ENCODE results near the gene FERMT3.

FERMT3 gene

DNA sequence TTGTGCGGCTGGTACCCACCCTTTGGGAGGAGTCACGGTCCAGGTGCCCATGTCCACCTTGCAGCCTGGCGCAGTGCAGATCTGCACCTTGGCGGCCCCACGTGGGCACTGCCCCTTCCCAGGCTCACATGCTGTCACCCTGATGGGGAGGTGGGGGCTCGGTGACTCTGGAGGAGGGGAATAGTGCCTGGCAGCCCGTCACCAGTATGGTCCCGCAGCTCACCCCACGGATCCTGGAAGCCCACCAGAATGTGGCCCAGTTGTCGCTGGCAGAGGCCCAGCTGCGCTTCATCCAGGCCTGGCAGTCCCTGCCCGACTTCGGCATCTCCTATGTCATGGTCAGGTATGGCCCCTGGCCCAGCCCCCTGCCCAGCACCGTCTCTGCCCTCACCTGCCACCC is 14.3 kb downstream of the FERMT3 start:
- no peak for DNase-seq (ENCODE audit: low spot score)

DNA sequence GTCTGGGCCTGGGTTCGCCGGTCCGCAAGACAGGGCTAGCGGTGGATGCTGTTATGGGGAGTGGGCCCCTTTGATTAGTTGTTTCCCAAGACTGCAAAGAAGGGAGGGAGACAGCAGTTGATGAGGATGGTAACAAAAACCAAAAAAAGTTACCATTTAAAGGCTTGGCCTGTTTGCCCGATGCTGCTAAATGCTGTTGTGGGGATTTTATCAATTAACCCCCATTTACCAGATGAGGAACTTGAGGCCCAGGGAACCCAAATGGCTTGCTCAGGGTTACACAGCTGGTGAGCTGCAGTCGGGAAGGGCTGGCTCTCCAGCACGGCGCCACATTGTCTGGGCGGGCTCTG is 16.1 kb downstream of the FERMT3 start:
- DNase-seq (ENCODE audit: low spot score) = no peak

DNA sequence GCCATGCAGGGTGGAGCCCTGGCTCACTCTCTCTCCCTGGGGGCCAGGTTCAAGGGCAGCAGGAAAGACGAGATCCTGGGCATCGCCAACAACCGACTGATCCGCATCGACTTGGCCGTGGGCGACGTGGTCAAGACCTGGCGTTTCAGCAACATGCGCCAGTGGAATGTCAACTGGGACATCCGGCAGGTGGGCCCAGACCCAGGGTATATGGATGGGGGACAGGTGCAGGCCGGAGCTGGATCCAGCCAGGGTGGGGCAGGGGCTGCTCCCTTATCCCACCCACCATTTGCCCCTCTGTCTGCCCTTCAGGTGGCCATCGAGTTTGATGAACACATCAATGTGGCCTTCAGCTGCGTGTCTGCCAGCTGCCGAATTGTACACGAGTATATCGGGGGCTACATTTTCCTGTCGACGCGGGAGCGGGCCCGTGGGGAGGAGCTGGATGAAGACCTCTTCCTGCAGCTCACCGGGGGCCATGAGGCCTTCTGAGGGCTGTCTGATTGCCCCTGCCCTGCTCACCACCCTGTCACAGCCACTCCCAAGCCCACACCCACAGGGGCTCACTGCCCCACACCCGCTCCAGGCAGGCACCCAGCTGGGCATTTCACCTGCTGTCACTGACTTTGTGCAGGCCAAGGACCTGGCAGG is 16.6 kb downstream of the FERMT3 start:
- no peak for DNase-seq (ENCODE audit: low spot score)

DNA sequence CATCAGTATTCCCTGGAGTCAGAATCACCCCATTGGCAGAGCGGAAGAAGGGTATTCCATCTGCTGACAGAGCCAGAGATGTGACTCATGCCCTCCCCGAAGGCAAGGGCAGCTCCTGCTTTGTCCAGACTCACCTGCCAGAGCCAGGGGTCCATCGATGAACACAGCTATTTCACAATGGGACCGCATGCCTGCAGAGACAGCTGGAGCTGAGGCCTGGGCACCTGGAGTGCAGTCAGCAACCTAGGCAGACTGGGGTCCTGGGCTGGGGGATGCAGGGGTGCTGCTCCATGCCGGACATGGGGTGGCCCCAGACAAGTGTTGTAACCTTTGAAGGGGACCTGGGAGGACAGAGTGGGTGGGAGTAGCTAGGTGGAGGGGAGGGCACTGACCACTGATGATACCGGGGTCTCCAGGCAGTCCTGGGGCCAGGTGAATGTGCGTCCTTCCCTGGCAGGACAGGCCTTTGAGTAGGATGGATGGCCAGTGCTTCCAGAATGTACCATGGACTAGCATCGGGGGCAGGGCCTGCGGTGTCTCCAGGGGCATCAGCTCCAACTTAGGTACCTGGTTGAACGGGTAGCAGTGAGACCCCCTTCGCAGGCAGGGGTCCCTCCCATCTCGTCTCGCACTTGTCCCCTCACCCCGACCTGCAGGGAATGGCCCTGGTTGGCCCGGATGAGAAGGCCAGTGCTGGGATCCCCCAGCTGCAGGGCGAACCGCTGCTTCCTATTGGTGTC is 17.8 kb downstream of the FERMT3 start:
- no peak for DNase-seq (ENCODE audit: low spot score)

DNA sequence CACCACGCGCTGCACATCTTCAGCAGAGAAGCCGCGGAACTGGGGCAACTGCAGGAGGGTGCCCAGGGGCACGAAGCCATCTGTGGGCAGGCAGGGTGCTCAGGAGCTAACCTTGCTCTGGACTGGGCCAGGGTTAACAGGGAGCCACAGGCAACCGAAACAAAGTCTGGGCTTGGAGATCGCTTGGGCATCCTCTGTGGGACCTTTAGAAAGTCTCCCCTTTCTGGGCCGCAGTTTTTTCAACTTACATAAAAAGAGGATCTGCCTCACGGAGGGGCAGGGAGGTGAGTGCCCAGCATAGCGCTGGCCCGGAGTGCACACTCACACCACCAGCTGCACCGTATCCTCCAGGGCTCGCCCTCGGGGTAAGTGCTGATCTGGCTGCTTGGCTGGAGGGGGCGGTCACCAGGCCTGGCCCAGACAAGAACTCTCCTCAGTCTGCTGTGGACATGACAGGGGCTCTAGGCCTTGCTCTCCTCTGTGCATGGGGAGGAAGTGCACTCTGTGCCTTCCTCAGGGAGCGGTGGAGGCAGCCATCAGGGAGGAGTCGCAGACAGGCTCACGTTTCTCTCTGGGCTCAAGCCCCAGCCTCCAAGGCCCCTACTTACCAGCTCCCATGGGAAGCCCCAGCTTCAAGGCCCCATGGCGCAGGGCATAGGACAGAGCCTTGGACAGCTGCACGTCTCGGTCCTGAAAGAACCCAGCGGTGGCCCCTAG is 18.5 kb downstream of the FERMT3 start:
- DNase-seq (ENCODE audit: low spot score) = no peak

DNA sequence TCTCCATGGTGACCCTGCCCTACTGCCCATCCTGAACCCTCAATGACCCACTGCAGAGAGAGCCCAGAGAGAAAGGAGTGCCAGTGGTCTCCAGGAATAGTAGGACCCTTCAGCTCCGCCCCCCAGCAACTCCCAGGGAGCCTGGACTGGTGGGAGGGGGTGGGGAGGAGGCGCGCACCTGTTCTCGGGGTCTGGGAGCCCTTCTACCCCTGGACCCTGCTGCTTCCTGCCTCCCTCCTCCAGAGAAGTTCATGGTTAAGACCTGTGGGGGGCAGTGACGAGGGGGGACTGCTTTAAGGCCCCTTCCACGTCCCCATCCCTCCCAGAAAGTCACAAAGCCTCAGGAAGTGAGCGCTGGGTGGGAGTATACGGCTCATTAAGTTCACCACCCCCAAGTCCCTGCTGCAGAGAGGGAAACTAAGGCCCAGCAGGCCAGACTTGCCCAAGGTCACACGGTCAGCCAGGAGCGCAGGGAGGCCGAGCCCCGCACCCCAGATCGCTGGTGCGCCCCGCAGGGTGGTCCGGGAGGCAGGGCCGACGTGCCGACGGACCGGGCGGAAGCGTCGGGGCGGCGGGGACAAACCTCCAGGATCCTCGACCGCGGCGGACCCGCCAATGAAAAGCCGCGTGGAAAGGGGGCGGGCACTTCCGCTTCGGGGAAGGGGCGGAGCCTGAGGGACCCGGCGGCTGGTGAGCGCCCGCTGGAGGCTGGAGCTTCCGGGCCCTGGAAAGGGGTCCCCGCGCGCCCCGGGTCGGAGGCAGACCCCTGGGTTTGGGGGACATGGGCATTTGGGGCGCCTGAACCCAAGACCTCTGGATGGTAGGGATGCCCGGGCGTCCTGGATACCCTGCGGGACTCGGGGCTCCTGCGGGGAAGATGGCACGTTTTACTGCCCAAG is 19.3 kb downstream of the FERMT3 start, which contains the start of the genes NUDT22 and TRPT1:
TSS of gene NUDT22 (plus strand) at position 667 of the 899 bp plus-strand sequence. CDS start 379 bp downstream, outside the sequence.
TSS of gene TRPT1 (minus strand) at position 579 of the 899 bp plus-strand sequence. CDS start at position 253, 326 bp downstream.
- DNase-seq (ENCODE audit: low spot score) = peak; percentile 93

DNA sequence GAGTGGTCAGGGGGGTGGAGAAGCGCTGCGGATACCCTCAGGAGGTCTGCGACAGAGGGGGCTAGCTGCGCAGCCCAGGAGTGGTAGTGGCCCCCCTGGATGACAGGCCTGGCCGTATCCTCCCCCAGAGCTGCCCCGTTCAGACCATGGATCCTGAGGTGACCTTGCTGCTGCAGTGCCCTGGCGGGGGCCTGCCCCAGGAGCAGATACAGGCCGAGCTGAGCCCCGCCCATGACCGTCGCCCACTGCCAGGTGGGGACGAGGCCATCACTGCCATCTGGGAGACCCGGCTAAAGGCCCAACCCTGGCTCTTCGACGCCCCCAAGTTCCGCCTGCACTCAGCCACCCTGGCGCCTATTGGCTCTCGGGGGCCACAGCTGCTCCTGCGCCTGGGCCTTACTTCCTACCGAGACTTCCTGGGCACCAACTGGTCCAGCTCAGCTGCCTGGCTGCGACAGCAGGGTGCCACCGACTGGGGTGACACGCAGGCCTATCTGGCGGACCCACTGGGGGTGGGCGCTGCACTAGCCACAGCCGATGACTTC is 20.1 kb downstream of the FERMT3 start:
- peak; percentile 67 for DNase-seq (ENCODE audit: low spot score)

DNA sequence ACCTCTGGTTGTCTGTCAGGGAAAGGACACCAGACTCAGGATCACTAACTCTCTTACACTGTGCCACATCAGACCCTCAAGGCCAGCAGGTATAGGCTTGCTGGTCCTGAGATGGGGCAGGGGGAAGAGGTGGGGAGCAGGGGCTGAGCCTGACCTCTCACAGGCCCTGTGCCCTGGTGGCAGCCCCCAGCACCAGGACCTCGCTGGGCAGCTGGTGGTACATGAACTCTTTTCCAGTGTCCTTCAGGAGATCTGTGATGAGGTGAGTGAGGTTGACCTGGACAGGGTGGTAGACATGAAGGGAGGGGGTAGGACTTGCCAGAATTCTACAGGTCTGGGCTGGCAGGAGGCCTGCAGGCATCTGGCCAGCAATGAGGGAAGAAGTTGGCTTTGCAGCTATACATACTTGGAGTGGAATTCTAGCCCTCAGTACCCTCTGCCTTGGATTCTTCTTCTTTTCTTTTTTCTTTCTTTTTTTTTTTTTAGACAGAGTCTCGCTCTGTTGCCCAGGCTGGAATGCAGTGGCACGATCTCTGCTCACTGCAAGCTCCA is 21.0 kb downstream of the FERMT3 start:
- no peak for DNase-seq (ENCODE audit: low spot score)

DNA sequence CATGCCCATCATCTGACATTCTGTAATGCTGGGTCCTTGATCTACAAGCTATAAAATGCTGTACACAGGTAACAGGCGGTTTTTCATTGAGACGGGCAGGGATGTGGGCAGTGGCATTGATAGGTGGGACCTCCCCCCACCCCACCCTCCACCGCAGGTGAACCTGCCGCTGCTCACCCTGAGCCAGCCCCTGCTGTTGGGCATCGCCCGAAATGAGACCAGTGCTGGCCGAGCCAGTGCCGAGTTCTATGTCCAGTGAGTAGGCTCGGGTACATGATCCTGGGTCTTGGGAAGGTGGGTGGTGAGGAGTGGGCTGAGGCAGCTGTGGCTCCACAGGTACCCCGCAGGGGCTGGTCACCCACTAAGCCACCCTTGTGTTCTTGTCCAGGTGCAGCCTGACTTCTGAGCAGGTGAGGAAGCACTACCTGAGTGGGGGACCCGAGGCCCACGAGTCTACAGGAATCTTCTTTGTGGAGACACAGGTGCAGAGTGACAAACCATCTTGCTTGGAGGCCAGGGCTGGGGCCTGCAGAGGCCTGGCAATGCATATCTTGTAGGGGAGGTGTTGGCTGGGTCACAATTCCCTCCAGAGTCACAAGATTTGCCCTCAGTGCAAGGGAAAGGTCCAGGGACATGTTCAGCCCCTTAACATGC is 22.7 kb downstream of the FERMT3 start:
- DNase-seq (ENCODE audit: low spot score) = no peak

DNA sequence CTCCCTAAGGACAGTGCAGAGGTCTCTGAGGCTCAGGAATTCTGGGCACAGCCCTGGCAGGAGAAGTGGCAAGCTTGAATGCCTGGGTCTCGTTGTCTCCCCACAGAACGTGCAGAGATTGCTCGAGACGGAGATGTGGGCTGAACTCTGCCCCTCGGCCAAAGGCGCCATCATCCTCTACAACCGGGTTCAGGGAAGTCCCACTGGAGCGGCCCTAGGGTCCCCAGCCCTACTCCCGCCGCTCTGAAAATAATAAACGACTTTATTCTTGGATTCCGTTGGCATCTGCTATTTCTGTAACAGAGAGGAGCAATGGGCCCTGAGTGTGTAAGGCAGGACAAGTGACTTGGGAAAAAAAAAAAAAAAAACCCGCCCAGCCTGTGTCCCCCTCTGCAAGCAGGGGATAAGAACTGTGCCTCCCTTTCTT is 23.2 kb downstream of the FERMT3 start:
- no peak for DNase-seq (ENCODE audit: low spot score)

DNA sequence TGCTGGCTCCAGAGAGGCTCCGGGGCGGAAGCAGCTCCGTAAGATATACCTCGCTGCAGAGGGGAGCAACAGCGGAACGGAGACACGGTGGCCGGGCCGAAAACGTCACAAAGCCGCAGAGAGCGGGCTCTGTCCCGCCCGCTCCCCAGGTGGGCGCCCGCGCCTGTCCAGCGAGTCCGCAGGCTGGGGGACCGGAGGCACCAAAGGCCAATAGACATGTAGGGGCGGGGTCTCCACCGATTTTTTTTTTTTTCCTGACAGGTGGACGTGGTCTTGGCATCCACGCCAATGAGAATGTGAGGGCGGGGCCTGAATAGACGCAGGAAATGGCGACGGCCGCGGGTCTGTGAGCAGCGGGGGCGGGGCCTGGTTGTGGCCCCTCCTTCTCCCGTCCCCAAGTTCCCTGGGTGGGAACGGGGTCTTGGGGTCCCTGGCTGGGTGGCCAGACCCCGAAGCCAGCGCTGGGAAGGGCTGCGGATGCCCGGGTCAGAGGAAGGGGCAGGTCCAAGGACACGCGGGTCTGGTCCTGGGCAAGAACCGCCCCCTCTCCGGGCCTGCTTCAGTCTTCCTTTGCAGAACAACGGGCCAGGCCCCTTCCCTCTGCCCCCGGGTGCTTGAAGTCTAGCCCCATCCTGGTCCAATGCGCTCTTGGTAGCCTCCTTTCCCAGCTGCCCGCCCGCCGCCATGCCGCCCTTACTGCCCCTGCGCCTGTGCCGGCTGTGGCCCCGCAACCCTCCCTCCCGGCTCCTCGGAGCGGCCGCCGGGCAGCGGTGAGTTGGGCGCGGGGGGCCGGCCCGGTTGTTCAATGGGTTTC is 23.9 kb downstream of the FERMT3 start, which contains the start of gene DNAJC4:
TSS of gene DNAJC4 (plus strand) at position 378 of the 814 bp plus-strand sequence. CDS start at position 685, 307 bp downstream.
- peak; percentile 91 for DNase-seq (ENCODE audit: low spot score)

DNA sequence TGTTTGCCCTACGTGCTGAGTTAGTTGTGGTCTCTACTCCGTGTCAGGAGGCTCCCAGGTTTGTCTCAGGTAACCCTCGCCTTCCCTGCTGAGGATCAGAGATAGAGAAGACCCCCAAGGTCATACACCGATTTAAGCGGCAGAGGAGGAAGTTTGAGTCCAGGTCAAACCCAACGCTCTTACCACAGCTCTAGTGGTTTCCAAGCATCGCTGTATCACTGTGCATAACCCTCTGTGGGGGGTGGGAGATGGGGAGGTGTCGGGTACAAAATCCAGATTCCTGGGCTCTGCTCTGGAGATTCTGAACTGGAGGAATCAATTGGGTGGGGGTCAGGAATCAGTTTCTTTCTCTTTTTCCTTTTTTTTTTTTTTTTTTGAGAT is 24.5 kb downstream of the FERMT3 start:
- no peak for DNase-seq (ENCODE audit: low spot score)

DNA sequence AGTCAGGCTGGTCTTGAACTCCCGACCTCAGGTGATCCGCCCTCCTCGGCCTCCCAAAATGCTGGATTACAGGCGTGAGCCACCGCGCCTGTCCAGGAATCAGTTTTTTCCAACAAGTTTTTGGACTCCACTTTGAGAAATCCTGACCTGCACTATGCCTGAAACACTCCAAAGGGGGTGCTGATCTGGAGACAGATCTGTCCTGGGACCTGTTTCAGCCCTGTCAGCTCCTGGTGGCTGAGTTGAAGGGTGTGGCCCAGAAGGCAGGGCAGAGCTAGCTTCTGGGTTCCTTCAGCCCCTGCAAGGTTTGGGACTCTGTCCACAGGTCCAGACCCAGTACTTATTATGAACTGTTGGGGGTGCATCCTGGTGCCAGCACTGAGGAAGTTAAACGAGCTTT is 25.0 kb downstream of the FERMT3 start:
- no peak for DNase-seq (ENCODE audit: low spot score)

DNA sequence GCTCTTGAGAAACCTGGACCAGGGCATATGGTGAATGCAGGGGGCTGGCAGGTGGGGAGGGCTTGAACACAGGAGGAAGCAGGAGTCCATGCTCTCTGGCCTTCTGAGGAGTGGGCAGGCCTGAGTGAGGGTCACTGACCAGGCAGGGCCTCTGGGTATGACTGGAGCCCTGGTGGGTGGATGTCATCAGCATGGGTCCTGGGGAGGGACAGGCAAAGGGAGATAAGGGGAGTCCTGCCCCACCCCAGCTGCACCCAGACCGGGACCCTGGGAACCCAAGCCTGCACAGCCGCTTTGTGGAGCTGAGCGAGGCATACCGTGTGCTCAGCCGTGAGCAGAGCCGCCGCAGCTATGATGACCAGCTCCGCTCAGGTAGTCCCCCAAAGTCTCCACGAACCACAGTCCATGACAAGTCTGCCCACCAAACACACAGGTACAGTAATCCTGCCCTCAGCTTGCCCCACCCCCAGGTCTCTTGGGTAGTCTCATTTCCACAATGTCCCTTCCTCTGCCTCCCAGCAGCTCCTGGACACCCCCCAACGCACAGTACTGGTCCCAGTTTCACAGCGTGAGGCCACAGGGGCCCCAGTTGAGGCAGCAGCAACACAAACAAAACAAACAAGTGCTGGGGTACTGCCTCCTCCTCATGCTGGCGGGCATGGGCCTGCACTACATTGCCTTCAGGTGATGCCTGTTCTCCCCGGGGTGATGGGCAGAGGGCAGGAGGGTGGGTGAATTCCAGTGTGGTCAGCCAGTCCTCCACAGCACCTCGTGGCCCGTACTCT is 25.9 kb downstream of the FERMT3 start:
- DNase-seq (ENCODE audit: low spot score) = no peak

DNA sequence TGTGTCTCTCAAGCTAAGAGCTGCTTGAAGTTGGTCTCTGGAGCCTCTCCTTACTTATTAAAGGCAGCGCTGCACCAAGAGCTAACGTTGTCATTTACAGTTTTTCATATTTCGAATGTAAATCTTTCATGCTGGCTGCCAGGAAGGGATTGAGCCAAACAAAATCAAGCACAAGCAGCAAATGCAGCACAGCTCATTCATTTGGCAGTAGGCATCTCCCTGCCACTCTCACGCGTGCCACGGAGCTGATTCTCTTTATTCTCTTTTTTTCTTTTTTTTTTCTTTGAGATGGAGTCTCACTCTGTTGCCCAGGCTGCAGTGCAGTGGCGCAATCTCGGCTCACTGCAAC is 26.4 kb downstream of the FERMT3 start:
- DNase-seq (ENCODE audit: low spot score) = no peak

DNA sequence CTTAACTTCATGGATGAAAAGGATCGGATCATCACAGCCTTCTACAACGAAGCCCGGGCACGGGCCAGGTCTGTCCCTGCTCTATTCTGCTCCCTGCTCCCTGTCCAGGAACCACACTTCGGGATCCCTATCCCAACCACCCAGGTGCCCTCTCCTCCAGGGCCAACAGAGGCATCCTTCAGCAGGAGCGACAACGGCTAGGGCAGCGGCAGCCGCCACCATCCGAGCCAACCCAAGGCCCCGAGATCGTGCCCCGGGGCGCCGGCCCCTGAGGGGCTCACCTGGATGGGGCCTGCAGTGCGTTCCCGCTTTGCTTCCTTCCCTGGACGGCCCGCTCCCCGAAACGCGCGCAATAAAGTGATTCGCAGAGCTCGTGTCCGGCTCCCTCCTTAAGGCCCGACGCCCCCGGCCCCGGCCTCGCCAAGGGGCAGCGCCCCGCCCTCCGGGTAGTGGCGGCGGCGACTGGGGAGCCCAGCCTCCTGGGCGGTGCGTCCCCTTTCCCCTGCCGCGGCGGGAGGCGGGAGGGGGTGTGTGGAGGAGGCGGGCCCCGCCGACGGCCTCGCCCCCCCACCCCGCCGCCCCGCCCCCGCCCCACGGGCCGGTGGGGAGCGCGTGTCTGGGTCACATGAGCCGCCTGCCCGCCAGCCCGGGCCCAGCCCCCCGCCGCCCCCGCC is 27.5 kb downstream of the FERMT3 start, which contains the start of gene VEGFB:
TSS of gene VEGFB (plus strand) at position 672 of the 674 bp plus-strand sequence. CDS start 250 bp downstream, outside the sequence.
- DNase-seq (ENCODE audit: low spot score) = peak; percentile 69

DNA sequence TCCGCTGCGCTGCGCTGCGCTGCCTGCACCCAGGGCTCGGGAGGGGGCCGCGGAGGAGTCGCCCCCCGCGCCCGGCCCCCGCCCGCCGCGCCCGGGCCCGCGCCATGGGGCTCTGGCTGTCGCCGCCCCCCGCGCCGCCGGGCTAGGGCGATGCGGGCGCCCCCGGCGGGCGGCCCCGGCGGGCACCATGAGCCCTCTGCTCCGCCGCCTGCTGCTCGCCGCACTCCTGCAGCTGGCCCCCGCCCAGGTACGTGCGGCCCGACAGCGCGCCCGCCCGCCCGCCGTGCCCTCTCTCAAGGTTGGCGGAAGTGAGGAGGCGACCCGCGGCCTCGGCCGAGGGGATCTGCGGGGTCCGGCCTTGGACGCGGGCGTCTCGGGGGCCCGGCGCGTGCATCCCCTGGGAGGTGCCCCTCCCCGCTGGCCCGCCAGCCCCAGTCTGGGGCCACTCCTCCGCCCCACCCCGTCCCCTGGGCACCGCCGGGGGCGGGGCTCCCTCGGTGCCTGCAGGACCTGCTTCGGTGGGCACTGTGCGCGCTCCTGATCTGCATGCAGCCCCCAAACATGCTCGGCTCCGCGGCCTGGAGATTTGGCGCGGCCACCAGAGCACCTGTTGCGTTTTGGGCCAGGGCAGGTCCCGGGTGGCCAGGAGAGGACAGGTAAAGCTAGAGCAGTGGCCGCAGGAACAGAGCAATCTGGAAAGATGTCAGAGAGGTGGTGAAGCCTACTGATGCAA is 28.3 kb downstream of the FERMT3 start:
- no peak for DNase-seq (ENCODE audit: low spot score)
